ENCODE data around the gene HJV.

HJV gene

GRCh38 chr1:145977016-145977415 is 44.5 kb downstream of the HJV start:
- no peak for DNase-seq (ENCODE audit: low read depth in 2 of 2)

GRCh38 chr1:145975216-145975615 is 46.3 kb downstream of the HJV start:
- no peak for DNase-seq (ENCODE audit: low read depth in 2 of 2)

- no peak for DNase-seq (ENCODE audit: low read depth in 2 of 2)
Measured at GRCh38 chr1:145974721-145975120, 46.8 kb downstream of the HJV start.

GRCh38 chr1:145972580-145972979 is 49.0 kb downstream of the HJV start:
- DNase-seq (ENCODE audit: low read depth in 2 of 2) = no peak

All from stimulated activated CD4-positive, alpha-beta T cell treated with anti-CD3 and anti-CD28 coated beads, Interleukin-4, amount 100 ng/mL, for 48 hours (primary cell).